Right lobe of liver (tissue), 4 donors: ENCODE results near the gene CACNA1C.

ENCODE experiments used
- CTCF ChIP-seq, 4 donors: fragments of 200-600 bp in 3 of 4; fragments of 450-650 bp in 1 of 4; IDR thresholded peaks; one replicate each; pipeline versions ENCODE4 v1.5.1 to v1.8.0; 2016 to 2022; ENCODE audit warnings: antibody characterized with exemption in 4 of 4, mild to moderate bottlenecking in 2 of 4
- POLR2A ChIP-seq: fragments of 450-650 bp; IDR thresholded peaks from one replicate; pipeline ENCODE4 v1.6.1; 2017; ENCODE audit warnings: antibody characterized with exemption, mild to moderate bottlenecking
- donor health status: DM: no; HTN: no; CAD: no.
- donor health status: DM: no; HTN: no; CAD: no.
- donor health status: DM: no; HTN: yes; CAD: no.

DNA sequence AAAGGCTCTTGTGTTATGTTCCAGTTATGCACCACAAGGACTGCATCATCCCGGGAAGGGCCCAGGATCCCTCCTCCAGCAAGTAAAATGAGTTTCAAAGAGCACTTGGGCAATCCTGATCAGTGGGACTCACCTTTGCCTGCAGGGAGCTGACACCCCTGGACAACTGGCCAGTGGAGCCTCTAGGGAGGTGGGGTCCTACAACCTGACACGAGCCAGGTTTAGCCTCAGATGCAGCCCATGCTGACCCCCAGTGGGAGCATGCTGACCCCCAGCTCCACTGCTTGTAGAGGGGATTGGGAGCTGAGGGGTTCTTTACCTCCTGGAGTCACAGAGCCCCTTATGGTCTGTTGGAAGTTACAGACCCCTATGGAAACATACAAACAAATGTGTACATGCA lies 365.8 kb downstream of the CACNA1C start:
- TF ChIP-seq CTCF (IDR thresholded peaks at IDR 0.05) (no peak), POLR2A (no peak)
